ENCODE measurements around the gene CEP112. TPM values are rescaled to one million over a fixed set of nuclear protein-coding genes. Genes with fewer than 3 reads are reported as not detected.

CEP112 gene
- total RNA-seq, 1 donor from 2014 or later = 21.8 TPM

DNA sequence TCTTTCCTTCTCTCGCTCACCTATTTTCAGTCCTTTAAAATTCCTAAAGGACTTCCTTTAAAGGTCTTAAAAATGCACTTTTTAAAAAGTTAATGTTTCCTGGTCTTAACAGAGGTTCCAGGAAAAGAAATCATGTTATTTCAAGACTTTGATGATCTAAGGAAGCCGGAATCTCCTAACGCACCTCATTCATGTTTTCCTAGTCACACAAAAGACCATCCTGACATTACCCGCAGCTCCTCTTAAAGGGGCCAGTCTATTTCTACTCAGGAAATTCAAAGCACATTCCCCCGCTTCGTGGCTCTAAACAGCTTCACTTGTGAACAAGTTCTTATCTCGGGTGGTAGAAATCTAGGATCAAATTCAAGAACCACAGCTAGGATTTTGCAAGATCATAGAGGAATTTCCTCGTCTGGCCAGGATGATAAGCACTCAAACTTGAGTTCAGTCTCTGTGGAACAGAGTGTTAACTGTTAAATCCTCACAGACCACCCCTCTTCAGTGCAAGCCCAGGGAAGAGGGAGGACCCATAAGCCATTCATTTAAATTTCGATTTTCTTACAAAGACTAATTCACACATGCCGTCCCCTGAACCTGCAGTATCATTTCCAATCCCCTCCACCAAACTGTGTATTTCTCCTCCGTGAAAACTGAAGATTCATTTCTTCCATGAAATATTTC, 493.4 kb downstream of the CEP112 start:
- Mint-ChIP-seq H3K9me3 (ENCODE audit: low read depth) (no peaks in the 10 kb centered on the region), H3K27ac (ENCODE audit: unreplicated experiment) (peak overlapping the region; percentile 65), H3K4me3 (ENCODE audit: unreplicated experiment) (peak overlapping the region; percentile 54), H3K27me3 (ENCODE audit: low read depth) (no peaks in the 10 kb centered on the region), H3K4me1 (ENCODE audit: low read depth) (peaks cover 29% of the 10 kb centered on the region), H3K36me3 (ENCODE audit: low read depth) (peaks cover 2% of the 10 kb centered on the region)
- TF ChIP-seq, protein P1, sequence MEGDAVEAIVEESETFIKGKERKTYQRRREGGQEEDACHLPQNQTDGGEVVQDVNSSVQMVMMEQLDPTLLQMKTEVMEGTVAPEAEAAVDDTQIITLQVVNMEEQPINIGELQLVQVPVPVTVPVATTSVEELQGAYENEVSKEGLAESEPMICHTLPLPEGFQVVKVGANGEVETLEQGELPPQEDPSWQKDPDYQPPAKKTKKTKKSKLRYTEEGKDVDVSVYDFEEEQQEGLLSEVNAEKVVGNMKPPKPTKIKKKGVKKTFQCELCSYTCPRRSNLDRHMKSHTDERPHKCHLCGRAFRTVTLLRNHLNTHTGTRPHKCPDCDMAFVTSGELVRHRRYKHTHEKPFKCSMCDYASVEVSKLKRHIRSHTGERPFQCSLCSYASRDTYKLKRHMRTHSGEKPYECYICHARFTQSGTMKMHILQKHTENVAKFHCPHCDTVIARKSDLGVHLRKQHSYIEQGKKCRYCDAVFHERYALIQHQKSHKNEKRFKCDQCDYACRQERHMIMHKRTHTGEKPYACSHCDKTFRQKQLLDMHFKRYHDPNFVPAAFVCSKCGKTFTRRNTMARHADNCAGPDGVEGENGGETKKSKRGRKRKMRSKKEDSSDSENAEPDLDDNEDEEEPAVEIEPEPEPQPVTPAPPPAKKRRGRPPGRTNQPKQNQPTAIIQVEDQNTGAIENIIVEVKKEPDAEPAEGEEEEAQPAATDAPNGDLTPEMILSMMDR (IDR thresholded peaks at IDR 0.05) = no peak
- no peak for DNase-seq (ENCODE audit: low spot score)

DNA sequence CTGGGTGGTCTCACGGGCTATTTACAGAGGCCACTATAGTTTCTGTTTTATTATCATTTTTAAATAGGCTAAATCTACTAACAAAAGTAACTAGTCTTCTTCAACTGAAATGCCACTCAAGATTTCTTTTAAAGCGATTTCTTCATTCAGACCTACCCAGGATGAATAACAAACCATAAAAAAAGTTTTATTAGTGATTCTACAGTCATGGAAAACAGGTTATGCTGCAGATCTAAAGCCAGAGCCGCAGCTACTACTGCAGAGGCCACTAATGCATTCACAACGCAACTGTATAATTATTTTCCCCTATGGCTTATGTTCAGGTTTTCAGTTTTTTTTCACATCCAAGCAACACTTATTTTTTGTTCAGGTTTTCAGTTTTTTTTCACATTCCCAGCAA, 494.3 kb downstream of the CEP112 start:
- TF ChIP-seq, protein P1 (IDR thresholded peaks at IDR 0.05) = no peak
- peaks cover 29% of the 10 kb centered on the region for H3K4me1 Mint-ChIP-seq (ENCODE audit: low read depth)
- peak overlapping the region; percentile 7 for H3K27ac Mint-ChIP-seq (ENCODE audit: unreplicated experiment)
- no peaks in the 10 kb centered on the region for H3K9me3 Mint-ChIP-seq (ENCODE audit: low read depth)
- DNase-seq (ENCODE audit: low spot score) = no peak
- no peaks in the 10 kb centered on the region for H3K27me3 Mint-ChIP-seq (ENCODE audit: low read depth)
- H3K36me3 Mint-ChIP-seq (ENCODE audit: low read depth) = peaks cover 2% of the 10 kb centered on the region
- H3K4me3 Mint-ChIP-seq (ENCODE audit: unreplicated experiment) = no peak overlapping the region

DNA sequence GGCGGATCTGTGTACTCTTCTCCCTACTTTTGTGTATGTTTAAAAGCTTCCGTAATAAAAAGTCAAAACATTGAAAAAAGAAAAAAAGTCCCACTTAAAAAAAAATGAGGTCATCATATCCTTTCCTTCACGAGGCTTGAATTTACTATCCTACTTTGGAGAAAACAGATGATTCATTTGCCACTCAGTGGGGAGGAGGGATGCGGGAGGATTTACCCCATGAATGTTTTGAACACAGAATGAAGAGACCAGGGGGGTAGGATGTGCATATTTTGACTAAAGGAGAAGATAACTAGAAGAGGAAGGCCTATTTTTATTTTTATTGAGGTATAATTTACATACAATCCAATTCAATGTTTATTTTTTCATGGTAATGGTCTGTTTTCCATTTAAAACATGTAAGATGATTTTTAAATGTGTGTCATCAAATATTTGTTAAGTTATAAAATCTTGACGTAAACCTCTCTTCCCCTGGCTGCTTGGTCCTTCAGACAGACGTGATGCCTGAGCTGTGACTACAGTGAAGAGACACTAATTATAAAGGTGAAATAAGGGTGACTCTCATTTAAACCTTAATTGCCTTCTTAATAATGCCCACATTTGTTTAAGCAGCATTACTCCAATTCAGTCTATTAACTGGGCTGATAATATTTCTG, 495.1 kb downstream of the CEP112 start:
- peak overlapping the region; percentile 24 for H3K27ac Mint-ChIP-seq (ENCODE audit: unreplicated experiment)

DNA sequence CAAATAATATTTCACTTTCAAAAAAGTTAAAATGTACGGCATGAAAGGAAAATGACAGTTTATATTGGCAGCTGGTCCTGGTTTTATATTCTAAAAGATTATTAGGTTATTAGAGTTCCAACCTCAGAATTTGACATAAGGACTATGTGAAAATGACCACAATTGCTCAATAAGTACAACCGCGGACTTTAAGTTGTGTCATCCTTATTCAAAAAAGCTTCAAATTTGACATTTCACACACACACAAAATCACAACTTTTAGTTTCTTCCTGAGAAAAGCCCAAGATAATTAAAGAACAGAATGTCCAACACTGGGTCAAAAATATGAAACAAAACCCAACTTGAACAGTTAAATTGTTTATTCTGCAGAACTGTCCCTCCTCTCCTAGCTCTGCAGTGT, 497.3 kb downstream of the CEP112 start:
- DNase-seq (ENCODE audit: low spot score) = no peak
- H3K27me3 Mint-ChIP-seq (ENCODE audit: low read depth) = no peaks in the 10 kb centered on the region
- TF ChIP-seq, protein P1 (IDR thresholded peaks at IDR 0.05) = no peak
- H3K27ac Mint-ChIP-seq (ENCODE audit: unreplicated experiment) = no peak overlapping the region
- no peaks in the 10 kb centered on the region for H3K36me3 Mint-ChIP-seq (ENCODE audit: low read depth)
- no peak overlapping the region for H3K4me3 Mint-ChIP-seq (ENCODE audit: unreplicated experiment)
- H3K9me3 Mint-ChIP-seq (ENCODE audit: low read depth) = no peaks in the 10 kb centered on the region
- peaks cover 29% of the 10 kb centered on the region for H3K4me1 Mint-ChIP-seq (ENCODE audit: low read depth)

More for the DNA sequence above, 495.1 kb downstream of the CEP112 start:
- H3K36me3 Mint-ChIP-seq (ENCODE audit: low read depth) = peaks cover 2% of the 10 kb centered on the region
- peaks cover 29% of the 10 kb centered on the region for H3K4me1 Mint-ChIP-seq (ENCODE audit: low read depth)
- no peak for DNase-seq (ENCODE audit: low spot score)
- no peaks in the 10 kb centered on the region for H3K27me3 Mint-ChIP-seq (ENCODE audit: low read depth)
- H3K4me3 Mint-ChIP-seq (ENCODE audit: unreplicated experiment) = no peak overlapping the region
- no peaks in the 10 kb centered on the region for H3K9me3 Mint-ChIP-seq (ENCODE audit: low read depth)
- TF ChIP-seq, protein P1 (IDR thresholded peaks at IDR 0.05) = no peak

DNA sequence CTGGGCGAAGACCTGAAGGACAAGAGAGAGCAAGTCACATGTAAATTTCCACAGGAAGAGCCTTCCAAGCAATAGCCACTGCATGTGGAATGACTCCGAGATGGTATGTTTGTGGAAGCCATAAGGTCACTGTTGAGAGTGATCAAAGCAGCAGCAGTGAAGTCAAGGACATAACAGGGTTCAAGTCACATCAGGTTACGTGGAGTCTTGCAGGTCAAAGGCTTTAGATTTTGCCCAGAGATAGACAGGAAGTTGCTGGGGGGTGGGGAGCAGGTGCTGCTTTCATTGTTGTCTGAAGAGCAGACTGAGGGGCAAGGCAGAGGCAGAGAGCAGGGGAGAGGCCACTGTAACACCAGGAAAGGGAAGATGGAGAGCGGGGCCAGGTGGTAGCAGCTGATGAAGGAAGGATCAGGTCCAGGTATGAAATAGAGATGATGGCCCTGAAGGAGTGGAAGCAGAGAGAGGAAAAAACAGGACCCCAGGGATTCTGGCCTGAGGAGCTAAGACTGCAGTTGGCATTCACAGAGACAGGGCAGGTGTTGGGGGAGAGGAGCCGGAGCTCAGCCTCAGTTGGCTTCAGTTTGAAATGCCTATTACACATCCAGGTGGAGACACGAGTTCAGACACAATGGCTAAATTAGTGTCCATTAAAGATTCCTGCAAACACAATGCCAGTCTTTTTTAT, 501.2 kb downstream of the CEP112 start:
- Mint-ChIP-seq H3K27me3 (ENCODE audit: low read depth) (no peaks in the 10 kb centered on the region), H3K27ac (ENCODE audit: unreplicated experiment) (no peak overlapping the region), H3K36me3 (ENCODE audit: low read depth) (peaks cover 1% of the 10 kb centered on the region), H3K4me1 (ENCODE audit: low read depth) (peaks cover 5% of the 10 kb centered on the region), H3K4me3 (ENCODE audit: unreplicated experiment) (no peak overlapping the region), H3K9me3 (ENCODE audit: low read depth) (no peaks in the 10 kb centered on the region)
- DNase-seq (ENCODE audit: low spot score) = no peak
- TF ChIP-seq, protein P1 (IDR thresholded peaks at IDR 0.05) = no peak
